Erythroblast (primary cell): ENCODE results near the gene SURF6.

Experiments
- GATA1 ChIP-seq: IDR thresholded peaks from 2 replicates; pipeline ENCODE4 v1.6.1; 2011; ENCODE audit warnings: low read depth, mild to moderate bottlenecking, control low read depth, low read length, moderate library complexity
- POLR2A ChIP-seq: IDR thresholded peaks from 2 replicates; pipeline ENCODE4 v1.6.1; 2011; ENCODE audit warnings: mild to moderate bottlenecking, low read length

- TF ChIP-seq POLR2A = no peak
- no peak for TF ChIP-seq GATA1
Measured at GRCh38 chr9:133282464-133283238, 53.3 kb downstream of the SURF6 start.
